Jurkat, Clone E6-1 (cell line): Measurements from ENCODE around the gene MLN. TPM values are rescaled to one million over a fixed set of nuclear protein-coding genes. Genes with fewer than 3 reads are reported as not detected.

ENCODE experiments used
- DNase-seq: peaks from one replicate; pipeline ENCODE4 v3.0.0-alpha.2; 2011; ENCODE audit warnings: low read depth, low spot score
- H3K4me3 ChIP-seq: 2 replicates; pipeline ENCODE4 v1.5.1; 2011; ENCODE audit warnings: mild to moderate bottlenecking, low read length, control low read depth, moderate library complexity
- polyA plus RNA-seq: library from polyadenylated mRNA; unstranded; fragments of >200 nt; gene quantifications from one replicate; pipeline ENCODE4 v1.2.1, GENCODE V29; 2012; ENCODE audit warnings: missing spikeins; ENCODE audit not compliant: insufficient read length, insufficient read depth

Gene MLN
- polyA plus RNA-seq, result not detected

- H3K4me3 ChIP-seq, result no peak within 1 kb of the TSS
- no peak for DNase-seq
These were observed at the start of gene MLN for GRCh38 chr6:33803571-33804053. Gene MLN, minus strand, starts transcription at chr6:33804003. Its CDS starts 2,840 bp downstream, at chr6:33801163.

GRCh38 chr6:33853026-33853425 lies 49.2 kb upstream of the MLN start:
- no peak overlapping the region for H3K4me3 ChIP-seq
- no peak for DNase-seq

GRCh38 chr6:33851959-33852358 lies 48.2 kb upstream of the MLN start:
- no peak overlapping the region for H3K4me3 ChIP-seq
- DNase-seq, result peak; percentile 28

- no peak overlapping the region for H3K4me3 ChIP-seq
- DNase-seq, result no peak
These were observed 47.2 kb upstream of the MLN start for GRCh38 chr6:33850869-33851541.

GRCh38 chr6:33850296-33850695 lies 46.5 kb upstream of the MLN start:
- no peak overlapping the region for H3K4me3 ChIP-seq
- DNase-seq, result no peak

GRCh38 chr6:33849500-33850075 lies 45.8 kb upstream of the MLN start:
- no peak for DNase-seq
- H3K4me3 ChIP-seq, result no peak overlapping the region

GRCh38 chr6:33848484-33848883 lies 44.7 kb upstream of the MLN start:
- no peak for DNase-seq
- no peak overlapping the region for H3K4me3 ChIP-seq

GRCh38 chr6:33847867-33848266 lies 44.1 kb upstream of the MLN start:
- H3K4me3 ChIP-seq, result no peak overlapping the region
- DNase-seq, result no peak

- no peak for DNase-seq
These were observed 43.3 kb upstream of the MLN start for GRCh38 chr6:33847078-33847477.

GRCh38 chr6:33846226-33846625 lies 42.4 kb upstream of the MLN start:
- no peak overlapping the region for H3K4me3 ChIP-seq
- no peak for DNase-seq

More at GRCh38 chr6:33847078-33847477, 43.3 kb upstream of the MLN start:
- no peak overlapping the region for H3K4me3 ChIP-seq

GRCh38 chr6:33845031-33845745 lies 41.4 kb upstream of the MLN start:
- no peak overlapping the region for H3K4me3 ChIP-seq
- no peak for DNase-seq

- DNase-seq, result no peak
- H3K4me3 ChIP-seq, result no peak overlapping the region
These were observed 39.6 kb upstream of the MLN start for GRCh38 chr6:33843131-33844121.

- DNase-seq, result no peak
- H3K4me3 ChIP-seq, result no peak overlapping the region
These were observed 38.1 kb upstream of the MLN start for GRCh38 chr6:33841868-33842267.

- H3K4me3 ChIP-seq, result no peak overlapping the region
- DNase-seq, result no peak
These were observed 37.3 kb upstream of the MLN start for GRCh38 chr6:33841070-33841469.

GRCh38 chr6:33840048-33840926 lies 36.5 kb upstream of the MLN start:
- no peak overlapping the region for H3K4me3 ChIP-seq
- DNase-seq, result peak; percentile 75

- DNase-seq, result no peak
- H3K4me3 ChIP-seq, result no peak overlapping the region
These were observed 35.7 kb upstream of the MLN start for GRCh38 chr6:33839399-33840047.

- H3K4me3 ChIP-seq, result no peak overlapping the region
- DNase-seq, result no peak
These were observed 35.2 kb upstream of the MLN start for GRCh38 chr6:33838983-33839382.
